NCI-H82 (cell line): ENCODE results near the gene MFSD2A.
"Not testable (repeated sequence)": the region's sequence is repeated elsewhere in the genome, so short reads cannot be mapped to it uniquely, and the experiment has no call there.

Experiments used
- DNase-seq: peaks from one replicate; lab custom pipeline; 2025; lab: John Stamatoyannopoulos, UW

MFSD2A gene

DNA sequence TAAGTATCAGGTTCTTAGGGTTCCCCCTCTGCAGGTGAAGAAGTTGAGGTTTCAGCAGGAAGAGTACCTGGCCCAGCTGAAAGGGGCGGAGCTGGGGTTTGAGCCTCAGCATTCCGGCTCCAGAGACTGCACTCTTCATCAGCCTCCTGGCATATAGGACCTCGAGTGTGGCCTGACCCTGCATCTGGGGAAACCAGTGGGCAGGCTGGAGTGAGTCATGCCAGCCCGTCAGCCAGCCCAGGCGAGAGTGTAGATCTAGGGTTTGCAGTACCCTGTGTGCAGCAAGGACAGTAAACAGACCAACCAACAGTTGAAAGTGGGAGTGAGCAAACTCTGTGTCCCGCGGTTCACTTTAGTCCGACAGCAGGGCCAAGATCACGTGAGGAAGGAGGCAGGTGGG lies 14.1 kb downstream of the MFSD2A start:
- no peak for DNase-seq

DNA sequence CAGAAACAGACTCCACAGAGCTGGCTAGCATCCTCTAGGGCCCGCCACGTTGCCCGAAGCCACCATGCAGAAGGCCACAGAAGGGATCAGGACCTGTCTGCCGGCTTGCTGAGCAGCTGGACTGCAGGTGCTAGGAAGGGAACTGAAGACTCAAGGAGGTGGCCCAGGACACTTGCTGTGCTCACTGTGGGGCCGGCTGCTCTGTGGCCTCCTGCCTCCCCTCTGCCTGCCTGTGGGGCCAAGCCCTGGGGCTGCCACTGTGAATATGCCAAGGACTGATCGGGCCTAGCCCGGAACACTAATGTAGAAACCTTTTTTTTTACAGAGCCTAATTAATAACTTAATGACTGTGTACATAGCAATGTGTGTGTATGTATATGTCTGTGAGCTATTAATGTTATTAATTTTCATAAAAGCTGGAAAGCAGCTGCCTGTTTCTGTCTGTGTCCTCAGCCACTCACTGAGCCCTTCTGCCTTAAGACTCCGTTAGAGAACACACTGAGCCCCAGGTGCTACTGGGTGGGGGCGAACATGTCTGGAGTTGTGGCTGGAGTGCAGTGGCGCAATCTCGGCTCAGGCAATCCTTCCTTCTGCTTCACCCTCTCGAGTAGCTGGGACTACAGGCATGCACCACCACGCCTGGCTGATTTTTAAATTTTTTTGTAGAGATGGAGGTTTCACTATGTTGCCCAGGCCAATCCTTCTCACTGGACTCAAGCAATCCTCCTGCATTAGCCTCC lies 14.8 kb downstream of the MFSD2A start:
- DNase-seq = no peak

DNA sequence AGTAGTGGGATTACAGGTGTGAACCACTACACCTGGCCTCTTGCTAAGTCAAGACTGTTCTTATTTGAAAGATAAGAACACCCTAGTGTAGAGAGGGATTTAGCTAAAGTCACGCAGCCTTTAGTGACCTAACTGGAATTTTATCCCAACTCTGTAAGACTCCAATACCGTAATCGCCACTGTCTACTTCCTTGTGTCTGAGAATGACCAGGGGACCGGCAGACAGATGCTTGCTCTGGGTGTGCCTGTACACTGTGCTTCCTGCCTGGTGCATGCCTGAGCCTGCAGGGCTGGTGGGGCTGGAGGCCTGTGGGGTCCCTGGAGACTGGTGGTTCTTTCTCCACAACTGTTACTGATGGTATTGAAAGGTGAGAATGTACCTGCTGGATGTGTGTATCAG lies 15.3 kb downstream of the MFSD2A start:
- no peak for DNase-seq

DNA sequence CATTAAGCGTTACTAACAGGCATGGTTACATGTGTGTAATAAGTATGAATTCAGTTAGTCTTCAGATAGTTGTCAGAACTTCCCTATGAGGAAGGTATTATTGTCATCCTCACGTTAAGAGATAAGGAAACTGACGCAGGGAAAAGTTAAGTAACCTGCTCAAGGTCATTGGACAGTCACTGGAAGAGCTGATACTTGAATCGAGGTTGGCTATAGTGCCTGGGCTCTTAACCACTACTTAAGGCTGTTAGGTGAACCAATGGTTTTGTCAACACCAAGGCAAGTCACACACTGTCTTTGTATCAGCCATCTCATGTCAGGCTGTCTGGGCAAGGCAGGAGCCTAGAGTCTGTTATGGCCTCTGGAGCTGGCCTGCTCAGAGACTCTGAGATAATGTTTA lies 16.2 kb downstream of the MFSD2A start:
- no peak for DNase-seq

DNA sequence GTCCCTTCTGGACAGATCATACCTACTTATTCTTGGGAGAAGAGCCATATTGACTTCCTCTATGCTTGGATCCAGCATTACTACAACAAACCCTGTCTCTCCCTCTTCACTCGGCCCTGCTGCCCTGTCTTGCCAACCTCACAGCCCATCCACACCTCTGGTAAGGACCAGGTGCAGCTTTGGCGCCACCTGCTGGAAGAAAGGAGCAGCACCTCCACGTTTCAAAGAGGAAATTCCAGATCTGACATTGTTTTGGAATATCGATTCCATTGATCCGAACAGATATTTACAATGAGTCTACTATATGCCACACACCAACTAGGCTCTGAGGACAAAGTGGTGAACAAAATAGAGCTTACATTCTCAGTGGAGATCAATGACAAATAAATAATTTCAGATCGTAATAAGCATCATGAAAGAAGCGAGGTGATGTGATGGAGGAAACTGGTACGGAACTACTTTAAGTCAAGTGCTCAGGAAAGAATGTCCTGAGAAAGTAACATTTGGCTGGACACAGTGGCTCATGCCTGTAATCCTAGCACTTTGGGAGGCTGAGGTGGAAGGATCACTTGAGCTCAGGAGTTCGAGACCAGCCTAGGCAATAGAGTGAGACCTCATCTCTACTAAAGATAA lies 18.7 kb downstream of the MFSD2A start:
- peak; percentile 83 for DNase-seq

DNA sequence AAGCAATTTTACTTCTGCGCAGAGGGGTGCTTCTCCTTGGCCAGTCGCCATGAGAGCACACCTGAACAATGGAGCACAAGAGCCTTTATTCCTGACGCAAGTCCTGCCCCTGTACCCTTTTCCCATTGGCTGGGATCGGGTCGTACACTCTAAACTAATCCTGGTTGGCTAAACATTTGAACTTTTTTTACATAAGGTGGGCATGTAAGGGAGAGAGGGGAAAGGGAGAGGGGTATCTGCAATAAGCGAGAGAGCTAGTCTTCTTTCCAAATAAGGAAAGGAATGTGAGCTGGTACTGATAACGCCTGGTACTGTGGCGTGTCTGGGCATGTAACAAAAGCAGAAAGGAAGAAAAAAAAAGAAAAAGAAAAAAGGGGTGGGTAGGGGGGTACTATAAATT lies 21.8 kb downstream of the MFSD2A start:
- DNase-seq = no peak

DNA sequence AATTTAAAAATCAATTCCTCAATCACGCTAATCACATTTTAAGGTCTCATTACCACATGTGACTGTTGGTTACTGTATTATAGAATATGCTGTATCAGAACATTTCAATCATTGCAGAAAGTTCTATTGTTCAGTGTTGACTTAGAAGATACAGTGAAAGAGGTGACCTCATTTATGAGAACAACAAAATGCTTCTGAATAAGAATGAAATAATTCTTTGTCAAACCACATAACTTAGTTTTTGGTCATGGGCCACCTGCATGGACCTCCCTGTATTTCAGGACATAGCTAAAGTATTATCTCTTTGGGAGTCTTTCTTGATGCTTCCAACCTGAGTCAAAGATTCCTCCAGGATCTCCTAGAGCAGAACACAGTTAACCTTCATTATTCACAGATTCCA lies 22.3 kb downstream of the MFSD2A start:
- no peak for DNase-seq

DNA sequence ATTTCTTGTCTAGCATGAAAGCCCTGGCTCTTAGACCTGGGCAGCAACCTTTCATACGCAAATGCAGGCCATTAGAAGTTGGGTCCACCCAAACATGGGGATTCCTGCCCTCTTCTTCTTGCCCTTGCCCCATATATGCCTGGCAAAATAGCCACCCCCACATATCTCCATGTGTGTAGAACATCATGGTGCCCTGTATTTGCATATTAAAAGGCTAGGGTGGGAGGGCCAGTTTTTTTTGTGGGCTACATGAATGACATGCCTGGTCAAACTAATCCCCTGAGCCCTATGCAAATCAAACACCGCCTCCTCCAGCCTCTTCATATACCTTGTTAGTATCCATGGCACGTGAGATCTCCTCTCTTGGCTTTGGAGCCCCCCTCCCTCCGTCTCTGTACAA lies 24.7 kb downstream of the MFSD2A start:
- no peak for DNase-seq

DNA sequence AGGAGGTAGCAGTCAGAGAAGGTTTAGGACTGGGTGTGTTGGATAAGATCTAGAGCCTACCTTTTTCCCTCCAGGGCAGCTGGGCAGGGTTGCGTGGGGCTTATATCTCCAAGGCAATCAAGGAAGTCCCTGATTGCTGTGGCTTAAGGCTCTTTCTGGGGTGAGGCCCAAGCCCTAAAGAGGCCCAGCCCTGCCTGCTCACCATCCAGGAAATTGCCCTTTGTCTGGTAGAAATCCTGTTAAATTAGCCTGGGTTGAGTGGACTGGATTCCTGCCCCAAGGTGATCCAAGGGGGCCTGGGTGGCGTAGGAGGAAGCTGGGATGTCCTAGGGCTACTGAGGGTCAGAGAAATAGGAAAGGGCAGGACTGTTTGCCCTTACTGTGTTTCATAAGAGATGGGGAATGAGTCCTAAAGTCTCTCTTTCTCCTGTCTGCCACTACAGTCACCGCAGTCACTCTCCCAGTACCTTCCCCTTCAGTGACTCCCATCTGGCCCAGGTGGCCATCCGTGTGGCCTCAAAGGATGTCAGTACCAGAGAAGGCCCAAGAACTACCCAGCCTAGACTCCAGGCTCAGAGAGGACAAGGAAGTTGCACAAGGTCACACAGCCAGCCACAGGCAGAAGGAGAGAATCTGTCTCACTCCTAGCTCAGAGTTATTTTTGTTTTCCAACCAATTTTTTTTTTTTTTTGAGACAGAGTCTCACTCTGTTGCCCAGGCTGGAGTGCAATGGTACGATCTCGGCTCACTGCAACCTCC lies 25.8 kb downstream of the MFSD2A start:
- peak; percentile 50 for DNase-seq

DNA sequence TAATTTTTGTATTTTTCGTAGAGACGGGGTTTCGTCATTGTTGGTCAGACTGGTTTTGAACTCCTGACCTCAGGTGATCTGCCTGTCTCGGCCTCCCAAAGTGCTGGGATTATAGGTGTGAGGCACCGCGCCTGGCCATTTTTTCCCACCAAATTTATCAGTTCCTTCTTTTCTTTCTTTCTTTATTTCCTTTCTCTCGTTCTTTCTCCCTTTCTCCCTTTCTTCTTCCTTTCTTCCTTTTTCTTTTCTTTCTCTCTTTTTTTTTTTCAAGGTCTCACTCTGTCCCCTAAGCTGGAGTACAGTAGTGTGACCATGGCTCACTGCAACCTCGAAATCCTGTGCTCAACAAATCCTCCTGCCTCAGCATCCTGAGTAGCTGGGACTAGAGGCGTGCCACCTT lies 26.4 kb downstream of the MFSD2A start:
- DNase-seq = no peak

DNA sequence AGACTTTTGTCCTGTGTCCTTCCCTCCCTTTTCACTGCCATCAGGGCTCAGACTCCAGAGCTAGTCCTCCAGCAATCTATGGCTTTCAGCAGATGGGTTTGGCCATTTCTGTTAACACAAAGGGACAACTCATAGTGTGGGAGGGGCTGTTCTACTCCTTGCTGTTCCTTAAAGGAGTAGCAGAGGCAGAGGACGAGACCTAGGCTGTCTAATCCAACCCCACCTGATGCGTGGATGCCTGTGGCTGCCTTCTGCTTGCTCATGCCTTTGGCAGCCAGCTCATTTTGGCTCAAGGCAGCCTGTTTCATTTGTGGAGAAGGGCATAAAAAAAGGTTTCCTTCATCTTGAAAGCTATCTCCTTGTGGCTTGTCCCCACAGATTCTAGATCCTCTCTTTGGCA lies 27.0 kb downstream of the MFSD2A start:
- peak; percentile 29 for DNase-seq

DNA sequence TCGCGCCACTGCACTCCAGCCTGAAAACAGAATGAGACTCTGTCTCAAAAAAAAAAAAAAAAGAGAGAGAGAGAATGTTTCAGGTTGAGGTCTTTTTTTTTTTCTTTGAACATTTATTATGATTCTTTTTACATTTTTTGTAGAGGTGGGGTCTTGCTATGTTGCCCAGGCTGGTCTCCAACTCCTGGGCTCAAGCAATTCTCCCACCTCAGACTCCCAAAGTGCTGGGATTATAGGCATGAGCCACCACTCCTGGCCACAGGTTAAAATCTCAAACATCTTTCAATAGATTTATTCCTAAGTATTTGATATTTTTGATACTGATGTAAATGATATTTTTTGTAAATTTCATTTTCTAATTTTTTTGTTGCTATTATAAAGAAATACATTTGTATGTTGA lies 29.5 kb downstream of the MFSD2A start:
- not testable (repeated sequence) for DNase-seq

DNA sequence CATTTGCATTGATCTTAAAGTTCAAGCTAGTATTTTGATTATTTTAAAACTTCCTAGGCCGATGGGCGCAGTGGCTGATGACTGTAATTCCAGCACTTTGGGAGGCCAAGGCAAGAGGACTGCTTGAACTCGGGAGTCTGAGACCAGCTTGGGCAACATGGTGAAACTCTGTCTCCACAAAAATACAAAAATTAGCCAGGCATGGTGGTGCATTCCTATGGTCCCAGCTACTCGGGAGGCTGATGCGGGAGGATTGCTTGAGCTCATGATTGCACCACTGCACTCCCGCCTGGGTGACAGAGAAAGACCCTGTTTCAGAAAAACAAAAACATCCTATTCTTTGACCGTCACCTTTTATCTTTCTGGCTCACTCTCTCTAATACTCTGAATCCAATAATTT lies 30.0 kb downstream of the MFSD2A start:
- DNase-seq = no peak

DNA sequence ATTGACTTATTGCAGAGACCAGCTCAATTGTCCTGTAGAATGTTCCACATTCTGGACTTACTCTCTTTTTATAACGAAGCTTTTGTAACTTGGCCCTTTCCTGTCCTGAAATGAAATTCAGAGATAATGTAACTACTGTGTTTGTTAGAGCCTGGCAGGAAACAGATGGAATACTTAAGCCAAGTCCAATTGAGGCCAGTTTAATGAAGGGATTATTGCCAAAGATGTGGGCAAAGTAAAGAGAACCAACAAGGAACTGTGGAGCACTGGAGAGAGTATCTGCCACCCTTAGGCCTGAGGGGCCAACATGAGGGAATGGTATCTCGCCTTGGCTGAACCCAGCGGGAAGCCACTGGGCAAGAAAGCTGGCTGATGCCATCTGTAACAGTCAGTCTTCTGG lies 32.9 kb downstream of the MFSD2A start:
- DNase-seq = peak; percentile 50

DNA sequence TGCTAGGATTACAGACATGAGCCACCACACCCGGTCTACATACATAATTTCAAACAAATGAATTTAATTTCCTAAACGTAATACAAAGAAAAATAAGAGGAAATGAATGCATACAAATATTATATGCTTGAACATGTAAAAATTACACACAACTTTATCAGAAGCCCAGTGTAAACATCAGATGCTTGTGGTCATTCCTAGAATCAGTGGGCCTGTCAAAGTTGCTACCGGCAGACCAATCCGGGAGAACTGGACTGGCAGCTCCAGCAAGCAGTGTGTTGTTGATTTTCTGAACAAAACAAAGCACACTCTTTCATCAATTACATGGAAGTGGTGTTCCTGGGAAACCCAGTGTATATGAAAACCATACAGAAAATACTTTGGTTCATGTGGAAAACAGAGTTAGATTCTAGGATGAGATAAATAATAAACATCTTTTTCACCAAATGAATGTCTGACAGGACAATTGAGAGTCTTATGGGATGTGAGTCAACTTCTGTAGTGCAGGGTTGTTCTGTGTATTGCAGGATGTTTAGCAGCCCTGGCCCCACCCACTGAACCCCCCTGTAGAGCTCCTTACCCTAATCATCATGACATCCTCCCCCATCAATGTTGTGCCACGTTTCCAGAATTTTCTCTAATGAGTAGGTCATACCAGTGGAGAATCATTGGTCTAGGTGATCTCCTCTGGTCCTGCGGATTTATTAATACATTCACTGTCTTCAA lies 33.8 kb downstream of the MFSD2A start:
- no peak for DNase-seq

DNA sequence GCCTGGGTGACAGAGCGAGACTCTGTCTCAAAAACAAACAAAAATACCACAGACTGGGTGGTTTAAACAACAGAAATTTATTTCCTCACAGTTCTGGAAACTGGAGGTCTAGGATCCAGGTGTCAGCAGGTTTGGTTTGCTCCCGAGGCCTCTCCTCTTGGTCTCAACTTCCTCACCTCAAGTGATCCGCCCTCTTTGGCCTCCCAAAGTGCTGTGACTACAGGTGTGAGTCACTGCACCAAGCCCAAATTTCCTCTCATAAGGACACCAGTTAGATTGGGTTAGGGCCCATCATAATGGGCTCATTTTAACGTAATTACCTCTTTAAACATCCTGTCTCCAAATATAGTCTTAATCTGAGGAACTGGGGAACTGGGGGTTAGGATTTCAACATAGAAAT lies 35.5 kb downstream of the MFSD2A start:
- DNase-seq = no peak

DNA sequence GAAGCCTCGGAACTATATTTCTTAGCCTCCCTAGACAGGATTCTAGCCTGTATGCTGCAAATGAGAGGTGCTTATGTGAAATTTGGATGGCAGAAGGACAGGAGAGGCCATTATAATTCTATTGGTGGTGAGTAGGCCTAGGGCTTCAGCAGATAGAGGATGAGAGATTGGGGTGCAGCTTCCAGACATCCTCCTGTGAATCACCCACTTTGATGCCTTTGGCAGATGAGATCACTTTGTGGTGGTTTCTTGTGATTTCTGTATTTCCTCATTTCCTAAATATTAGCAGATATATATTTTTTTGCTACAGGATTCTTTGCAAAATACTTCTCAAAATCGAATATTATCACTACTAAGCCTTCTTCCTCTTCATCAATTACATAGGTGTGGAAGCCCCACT lies 37.3 kb downstream of the MFSD2A start:
- DNase-seq = no peak

DNA sequence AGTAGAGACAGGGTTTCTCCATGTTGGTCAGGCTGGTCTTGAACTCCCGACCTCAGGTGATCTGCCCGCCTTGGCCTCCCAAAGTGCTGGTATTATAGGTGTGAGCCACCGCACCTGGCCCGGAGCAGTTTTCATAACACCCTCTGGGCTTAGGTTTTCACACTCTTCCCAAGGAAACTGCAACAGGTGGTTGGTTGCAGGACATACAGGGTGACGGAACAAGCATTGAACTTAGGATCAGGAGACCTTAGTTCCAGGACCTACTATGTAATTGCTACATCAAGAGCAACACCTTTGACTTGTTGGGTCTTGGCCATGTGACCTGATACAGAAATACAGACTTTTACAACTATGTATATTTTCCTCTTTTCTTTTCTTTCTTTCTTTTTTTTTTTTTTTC lies 37.9 kb downstream of the MFSD2A start:
- no peak for DNase-seq

DNA sequence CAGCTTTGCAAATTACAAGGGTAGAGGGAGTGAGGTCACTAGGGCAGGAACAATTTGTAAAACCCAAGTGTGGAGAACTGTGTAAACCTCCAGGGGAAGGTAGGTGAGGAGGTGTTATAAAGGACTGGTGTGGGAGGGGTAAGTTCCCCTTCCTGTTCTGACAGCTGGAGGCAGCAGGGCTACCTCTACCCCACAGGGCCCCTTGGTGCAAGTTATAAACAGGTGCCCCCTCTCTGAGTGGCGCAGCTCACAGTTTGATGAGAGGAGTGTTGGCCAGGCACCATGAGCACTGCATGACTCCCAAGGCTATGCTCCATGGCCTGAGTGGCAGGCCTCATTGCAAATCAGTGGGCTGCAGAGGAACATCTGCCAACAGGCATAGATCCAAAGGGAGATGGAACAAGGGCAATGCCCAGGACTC lies 41.0 kb downstream of the MFSD2A start:
- DNase-seq = no peak

DNA sequence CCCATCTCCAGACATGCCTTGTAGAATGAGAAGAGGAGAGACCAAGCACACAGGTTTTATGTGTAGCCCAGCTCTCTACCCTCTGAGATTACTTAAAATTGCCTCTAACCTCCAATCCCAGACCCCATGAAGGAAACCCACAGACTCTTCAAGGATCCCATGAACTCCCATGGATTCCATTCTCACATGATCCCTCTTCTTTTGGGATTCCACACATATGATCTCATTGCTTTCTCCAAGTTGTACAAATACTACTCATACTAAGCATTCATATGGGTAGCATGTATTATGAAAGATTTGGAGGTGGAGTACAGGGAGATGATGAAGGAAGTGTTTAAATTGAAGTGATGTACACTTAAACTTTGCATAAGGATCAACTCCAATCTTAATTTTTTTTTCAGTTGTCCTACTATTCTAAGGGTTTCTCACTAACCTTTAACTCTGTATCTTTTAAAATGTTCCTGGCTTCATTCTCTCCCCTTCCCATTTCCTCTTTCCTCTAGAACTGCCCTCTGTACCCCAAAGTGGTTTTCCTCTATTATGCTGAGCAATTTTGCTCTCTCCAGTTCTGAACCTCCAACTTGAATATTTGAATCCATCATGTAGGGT lies 41.6 kb downstream of the MFSD2A start:
- DNase-seq = no peak

DNA sequence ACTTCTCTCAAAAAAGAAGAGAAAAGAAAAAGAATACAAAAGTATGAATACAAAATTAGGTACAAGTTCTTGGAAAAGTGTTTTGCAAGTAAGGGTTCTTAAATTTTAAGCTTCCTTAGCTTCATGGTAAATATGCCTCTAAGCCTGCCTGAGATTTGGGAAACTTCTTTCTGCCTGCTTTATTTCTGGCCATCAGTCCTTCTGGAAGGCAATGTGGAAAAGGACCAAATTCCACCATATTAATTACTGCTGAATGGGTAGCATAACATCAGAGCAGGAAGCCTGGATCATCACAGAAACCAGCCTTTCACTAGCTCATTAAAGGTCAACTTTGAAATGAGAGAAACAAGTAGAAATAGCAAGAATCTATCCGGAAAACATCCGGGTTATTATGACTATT lies 46.5 kb downstream of the MFSD2A start:
- DNase-seq = no peak
